ENCODE data around the gene FRMD4B. TPM values are rescaled to one million over a fixed set of nuclear protein-coding genes. Genes with fewer than 3 reads are reported as not detected.

The FRMD4B gene
- total RNA-seq, 1 experiment from 2014 or later: 0.90 TPM

DNA sequence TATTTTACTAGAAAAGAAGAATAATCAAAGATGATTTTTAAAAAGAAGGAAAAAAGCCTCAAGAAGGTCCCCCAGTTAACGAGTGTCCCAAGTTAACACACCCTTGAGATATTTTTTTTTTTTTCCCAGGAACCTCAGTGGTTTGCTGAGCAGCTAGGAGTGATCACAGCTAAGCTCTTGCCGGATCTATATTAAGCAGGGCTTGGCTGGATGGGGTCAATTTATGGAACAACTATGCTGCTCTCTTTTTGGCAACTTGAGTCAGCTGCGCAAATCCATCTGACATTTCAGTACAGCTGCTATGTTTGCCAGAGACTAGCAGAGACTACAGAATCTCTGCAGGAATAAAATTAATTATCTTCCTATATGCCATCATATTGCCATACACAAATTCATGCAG is 263.5 kb downstream of the FRMD4B start, which contains the start of gene LMOD3:
Gene LMOD3 (minus strand): TSS at position 193 of the 400 bp plus-strand sequence. CDS start 209 bp downstream, outside the sequence.
- CTCF ChIA-PET: no interaction called here
- intact Hi-C loops (cut with micrococcal nuclease; ENCODE audit: unreplicated experiment): loop anchor here (2.0 to 10.0 kb wide), 4 partner anchors 184 to 822 kb away; no protein-coding TSS in a partner anchor

DNA sequence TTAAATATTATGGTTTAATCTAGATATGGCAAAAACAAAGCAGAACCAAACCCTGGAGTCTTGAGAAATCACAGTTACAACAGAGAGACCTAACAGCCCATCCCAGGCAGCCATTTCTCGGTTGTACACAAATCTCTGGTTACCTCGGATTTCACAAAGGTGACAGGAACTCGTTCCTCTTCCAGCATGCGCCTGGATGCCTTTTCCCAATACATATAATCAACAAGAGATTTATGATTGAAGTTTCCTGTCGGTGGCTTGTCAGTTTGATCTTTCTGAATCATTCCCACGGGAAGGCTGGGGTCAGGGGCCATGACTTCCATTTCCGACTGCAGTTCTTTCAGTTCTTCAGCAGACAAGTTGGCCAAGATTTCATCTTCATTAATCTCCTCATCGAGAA is 263.9 kb downstream of the FRMD4B start:
- no TSS peak for BruUV-seq (replicated peaks)
- no peak overlapping the region for H3K27ac ChIP-seq (ENCODE audit: low read length)
- H3K4me1 ChIP-seq (ENCODE audit: control insufficient read depth, insufficient read depth, low read length): no peaks in the 10 kb centered on the region
- ChIA-PET CTCF (no interaction called here), POLR2A (no interaction called here)
- ATAC-seq: no peak
- no peaks in the 10 kb centered on the region for H3K27me3 ChIP-seq (ENCODE audit: control insufficient read depth, insufficient read depth, low read length)
- TF ChIP-seq, protein P1, sequence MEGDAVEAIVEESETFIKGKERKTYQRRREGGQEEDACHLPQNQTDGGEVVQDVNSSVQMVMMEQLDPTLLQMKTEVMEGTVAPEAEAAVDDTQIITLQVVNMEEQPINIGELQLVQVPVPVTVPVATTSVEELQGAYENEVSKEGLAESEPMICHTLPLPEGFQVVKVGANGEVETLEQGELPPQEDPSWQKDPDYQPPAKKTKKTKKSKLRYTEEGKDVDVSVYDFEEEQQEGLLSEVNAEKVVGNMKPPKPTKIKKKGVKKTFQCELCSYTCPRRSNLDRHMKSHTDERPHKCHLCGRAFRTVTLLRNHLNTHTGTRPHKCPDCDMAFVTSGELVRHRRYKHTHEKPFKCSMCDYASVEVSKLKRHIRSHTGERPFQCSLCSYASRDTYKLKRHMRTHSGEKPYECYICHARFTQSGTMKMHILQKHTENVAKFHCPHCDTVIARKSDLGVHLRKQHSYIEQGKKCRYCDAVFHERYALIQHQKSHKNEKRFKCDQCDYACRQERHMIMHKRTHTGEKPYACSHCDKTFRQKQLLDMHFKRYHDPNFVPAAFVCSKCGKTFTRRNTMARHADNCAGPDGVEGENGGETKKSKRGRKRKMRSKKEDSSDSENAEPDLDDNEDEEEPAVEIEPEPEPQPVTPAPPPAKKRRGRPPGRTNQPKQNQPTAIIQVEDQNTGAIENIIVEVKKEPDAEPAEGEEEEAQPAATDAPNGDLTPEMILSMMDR (IDR thresholded peaks at IDR 0.05): no peak
- TF ChIP-seq TCF7L2 (IDR thresholded peaks at IDR 0.05; ENCODE audit: low read depth, low read length) (no peak), SIN3A (IDR thresholded peaks at IDR 0.05; ENCODE audit: borderline replicate concordance, insufficient read depth, low read depth, low read length) (no peak), POLR2AphosphoS5 (IDR thresholded peaks at IDR 0.05; ENCODE audit: low read depth, low read length) (no peak)
- TF ChIP-seq, protein P2, sequence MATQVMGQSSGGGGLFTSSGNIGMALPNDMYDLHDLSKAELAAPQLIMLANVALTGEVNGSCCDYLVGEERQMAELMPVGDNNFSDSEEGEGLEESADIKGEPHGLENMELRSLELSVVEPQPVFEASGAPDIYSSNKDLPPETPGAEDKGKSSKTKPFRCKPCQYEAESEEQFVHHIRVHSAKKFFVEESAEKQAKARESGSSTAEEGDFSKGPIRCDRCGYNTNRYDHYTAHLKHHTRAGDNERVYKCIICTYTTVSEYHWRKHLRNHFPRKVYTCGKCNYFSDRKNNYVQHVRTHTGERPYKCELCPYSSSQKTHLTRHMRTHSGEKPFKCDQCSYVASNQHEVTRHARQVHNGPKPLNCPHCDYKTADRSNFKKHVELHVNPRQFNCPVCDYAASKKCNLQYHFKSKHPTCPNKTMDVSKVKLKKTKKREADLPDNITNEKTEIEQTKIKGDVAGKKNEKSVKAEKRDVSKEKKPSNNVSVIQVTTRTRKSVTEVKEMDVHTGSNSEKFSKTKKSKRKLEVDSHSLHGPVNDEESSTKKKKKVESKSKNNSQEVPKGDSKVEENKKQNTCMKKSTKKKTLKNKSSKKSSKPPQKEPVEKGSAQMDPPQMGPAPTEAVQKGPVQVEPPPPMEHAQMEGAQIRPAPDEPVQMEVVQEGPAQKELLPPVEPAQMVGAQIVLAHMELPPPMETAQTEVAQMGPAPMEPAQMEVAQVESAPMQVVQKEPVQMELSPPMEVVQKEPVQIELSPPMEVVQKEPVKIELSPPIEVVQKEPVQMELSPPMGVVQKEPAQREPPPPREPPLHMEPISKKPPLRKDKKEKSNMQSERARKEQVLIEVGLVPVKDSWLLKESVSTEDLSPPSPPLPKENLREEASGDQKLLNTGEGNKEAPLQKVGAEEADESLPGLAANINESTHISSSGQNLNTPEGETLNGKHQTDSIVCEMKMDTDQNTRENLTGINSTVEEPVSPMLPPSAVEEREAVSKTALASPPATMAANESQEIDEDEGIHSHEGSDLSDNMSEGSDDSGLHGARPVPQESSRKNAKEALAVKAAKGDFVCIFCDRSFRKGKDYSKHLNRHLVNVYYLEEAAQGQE (IDR thresholded peaks at IDR 0.05; ENCODE audit: insufficient read depth in 1 of 2, low read depth in 2 of 2, low read length in 1 of 2): no peak
- H3K9me3 ChIP-seq (ENCODE audit: control insufficient read depth, insufficient read depth, low read depth, low read length): no peaks in the 10 kb centered on the region
- in situ Hi-C loops (cut with HindIII; ENCODE audit: low pct_unique_long_range_greater_than_20kb, low sequenced_read_pairs) (no loop called here), intact Hi-C loops (cut with micrococcal nuclease; ENCODE audit: unreplicated experiment) (loop anchor here (2.0 to 10.0 kb wide), 4 partner anchors 185 to 823 kb away; no protein-coding TSS in a partner anchor)
- H3K4me3 ChIP-seq (ENCODE audit: low read depth in 2 of 2, low read length in 2 of 2): no peak overlapping the region
- no peaks in the 10 kb centered on the region for H3K36me3 ChIP-seq (ENCODE audit: control insufficient read depth, insufficient read depth, low read length)
- DNase-seq (ENCODE audit: low read depth, low spot score): no peak

More for the DNA sequence above, 263.5 kb downstream of the FRMD4B start, which contains the start of gene LMOD3:
- in situ Hi-C loops (cut with HindIII; ENCODE audit: low pct_unique_long_range_greater_than_20kb, low sequenced_read_pairs): no loop called here
- no peak within 1 kb of the TSS for H3K4me3 ChIP-seq (ENCODE audit: low read depth in 2 of 2, low read length in 2 of 2)
- no peak for ATAC-seq
- no peaks in the 10 kb centered on the region for H3K36me3 ChIP-seq (ENCODE audit: control insufficient read depth, insufficient read depth, low read length)
- no peak for TF ChIP-seq POLR2AphosphoS5 (IDR thresholded peaks at IDR 0.05; ENCODE audit: low read depth, low read length)
- TF ChIP-seq, protein P1 (IDR thresholded peaks at IDR 0.05): no peak
- no peak for TF ChIP-seq TCF7L2 (IDR thresholded peaks at IDR 0.05; ENCODE audit: low read depth, low read length)
- TF ChIP-seq, protein P2 (IDR thresholded peaks at IDR 0.05; ENCODE audit: insufficient read depth in 1 of 2, low read depth in 2 of 2, low read length in 1 of 2): no peak
- TF ChIP-seq SIN3A (IDR thresholded peaks at IDR 0.05; ENCODE audit: borderline replicate concordance, insufficient read depth, low read depth, low read length): no peak
- no peak for DNase-seq (ENCODE audit: low read depth, low spot score)
- H3K4me1 ChIP-seq (ENCODE audit: control insufficient read depth, insufficient read depth, low read length): no peaks in the 10 kb centered on the region
- no peaks in the 10 kb centered on the region for H3K27me3 ChIP-seq (ENCODE audit: control insufficient read depth, insufficient read depth, low read length)
- no peak within 1 kb of the TSS for H3K27ac ChIP-seq (ENCODE audit: low read length)
- no TSS peak for BruUV-seq (replicated peaks)
- H3K9me3 ChIP-seq (ENCODE audit: control insufficient read depth, insufficient read depth, low read depth, low read length): no peaks in the 10 kb centered on the region
- POLR2A ChIA-PET: no interaction called here
